ENCODE measurements around the gene C2CD4C. TPM values are rescaled to one million over a fixed set of nuclear protein-coding genes. Genes with fewer than 3 reads are reported as not detected.

C2CD4C gene
- total and polyA plus RNA-seq, 2 experiments from 2014 or later, result 2.1 to 12.5 TPM

DNA sequence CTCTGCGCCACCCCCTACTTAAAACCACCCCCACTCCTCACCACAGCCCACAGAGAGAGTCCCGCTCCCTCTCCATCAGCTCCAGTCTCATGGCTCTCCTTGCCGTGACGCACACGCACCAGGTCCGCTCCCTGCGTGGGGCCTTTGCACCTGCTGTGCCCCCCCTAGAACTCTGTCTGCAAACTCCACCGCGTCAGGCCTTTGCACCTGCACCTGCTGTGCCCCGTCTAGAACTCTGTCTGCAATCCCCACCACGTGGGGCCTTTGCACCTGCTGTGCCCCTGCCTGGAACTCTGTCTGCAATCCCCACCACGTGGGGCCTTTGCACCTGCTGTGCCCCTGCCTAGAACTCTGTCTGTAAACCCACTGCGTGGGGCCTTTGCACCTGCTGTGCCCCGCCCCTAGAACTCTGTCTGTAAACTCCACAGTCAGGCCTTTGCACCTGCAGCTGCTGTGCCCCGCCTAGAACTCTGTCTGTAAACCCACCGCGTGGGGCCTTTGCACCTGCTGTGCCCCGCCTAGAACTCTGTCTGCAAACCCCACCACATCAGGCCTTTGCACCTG is 47.7 kb upstream of the C2CD4C start (continued):
- TF ChIP-seq, protein P1, sequence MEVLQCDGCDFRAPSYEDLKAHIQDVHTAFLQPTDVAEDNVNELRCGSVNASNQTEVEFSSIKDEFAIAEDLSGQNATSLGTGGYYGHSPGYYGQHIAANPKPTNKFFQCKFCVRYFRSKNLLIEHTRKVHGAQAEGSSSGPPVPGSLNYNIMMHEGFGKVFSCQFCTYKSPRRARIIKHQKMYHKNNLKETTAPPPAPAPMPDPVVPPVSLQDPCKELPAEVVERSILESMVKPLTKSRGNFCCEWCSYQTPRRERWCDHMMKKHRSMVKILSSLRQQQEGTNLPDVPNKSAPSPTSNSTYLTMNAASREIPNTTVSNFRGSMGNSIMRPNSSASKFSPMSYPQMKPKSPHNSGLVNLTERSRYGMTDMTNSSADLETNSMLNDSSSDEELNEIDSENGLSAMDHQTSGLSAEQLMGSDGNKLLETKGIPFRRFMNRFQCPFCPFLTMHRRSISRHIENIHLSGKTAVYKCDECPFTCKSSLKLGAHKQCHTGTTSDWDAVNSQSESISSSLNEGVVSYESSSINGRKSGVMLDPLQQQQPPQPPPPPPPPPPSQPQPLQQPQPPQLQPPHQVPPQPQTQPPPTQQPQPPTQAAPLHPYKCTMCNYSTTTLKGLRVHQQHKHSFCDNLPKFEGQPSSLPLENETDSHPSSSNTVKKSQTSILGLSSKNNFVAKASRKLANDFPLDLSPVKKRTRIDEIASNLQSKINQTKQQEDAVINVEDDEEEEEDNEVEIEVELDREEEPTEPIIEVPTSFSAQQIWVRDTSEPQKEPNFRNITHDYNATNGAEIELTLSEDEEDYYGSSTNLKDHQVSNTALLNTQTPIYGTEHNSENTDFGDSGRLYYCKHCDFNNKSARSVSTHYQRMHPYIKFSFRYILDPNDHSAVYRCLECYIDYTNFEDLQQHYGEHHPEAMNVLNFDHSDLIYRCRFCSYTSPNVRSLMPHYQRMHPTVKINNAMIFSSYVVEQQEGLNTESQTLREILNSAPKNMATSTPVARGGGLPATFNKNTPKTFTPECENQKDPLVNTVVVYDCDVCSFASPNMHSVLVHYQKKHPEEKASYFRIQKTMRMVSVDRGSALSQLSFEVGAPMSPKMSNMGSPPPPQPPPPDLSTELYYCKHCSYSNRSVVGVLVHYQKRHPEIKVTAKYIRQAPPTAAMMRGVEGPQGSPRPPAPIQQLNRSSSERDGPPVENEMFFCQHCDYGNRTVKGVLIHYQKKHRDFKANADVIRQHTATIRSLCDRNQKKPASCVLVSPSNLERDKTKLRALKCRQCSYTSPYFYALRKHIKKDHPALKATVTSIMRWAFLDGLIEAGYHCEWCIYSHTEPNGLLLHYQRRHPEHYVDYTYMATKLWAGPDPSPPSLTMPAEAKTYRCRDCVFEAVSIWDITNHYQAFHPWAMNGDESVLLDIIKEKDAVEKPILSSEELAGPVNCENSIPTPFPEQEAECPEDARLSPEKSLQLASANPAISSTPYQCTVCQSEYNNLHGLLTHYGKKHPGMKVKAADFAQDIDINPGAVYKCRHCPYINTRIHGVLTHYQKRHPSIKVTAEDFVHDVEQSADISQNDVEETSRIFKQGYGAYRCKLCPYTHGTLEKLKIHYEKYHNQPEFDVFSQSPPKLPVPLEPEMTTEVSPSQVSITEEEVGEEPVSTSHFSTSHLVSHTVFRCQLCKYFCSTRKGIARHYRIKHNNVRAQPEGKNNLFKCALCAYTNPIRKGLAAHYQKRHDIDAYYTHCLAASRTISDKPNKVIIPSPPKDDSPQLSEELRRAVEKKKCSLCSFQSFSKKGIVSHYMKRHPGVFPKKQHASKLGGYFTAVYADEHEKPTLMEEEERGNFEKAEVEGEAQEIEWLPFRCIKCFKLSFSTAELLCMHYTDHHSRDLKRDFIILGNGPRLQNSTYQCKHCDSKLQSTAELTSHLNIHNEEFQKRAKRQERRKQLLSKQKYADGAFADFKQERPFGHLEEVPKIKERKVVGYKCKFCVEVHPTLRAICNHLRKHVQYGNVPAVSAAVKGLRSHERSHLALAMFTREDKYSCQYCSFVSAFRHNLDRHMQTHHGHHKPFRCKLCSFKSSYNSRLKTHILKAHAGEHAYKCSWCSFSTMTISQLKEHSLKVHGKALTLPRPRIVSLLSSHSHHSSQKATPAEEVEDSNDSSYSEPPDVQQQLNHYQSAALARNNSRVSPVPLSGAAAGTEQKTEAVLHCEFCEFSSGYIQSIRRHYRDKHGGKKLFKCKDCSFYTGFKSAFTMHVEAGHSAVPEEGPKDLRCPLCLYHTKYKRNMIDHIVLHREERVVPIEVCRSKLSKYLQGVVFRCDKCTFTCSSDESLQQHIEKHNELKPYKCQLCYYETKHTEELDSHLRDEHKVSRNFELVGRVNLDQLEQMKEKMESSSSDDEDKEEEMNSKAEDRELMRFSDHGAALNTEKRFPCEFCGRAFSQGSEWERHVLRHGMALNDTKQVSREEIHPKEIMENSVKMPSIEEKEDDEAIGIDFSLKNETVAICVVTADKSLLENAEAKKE (CRISPR knock-in tag; IDR thresholded peaks at IDR 0.05), result no peak

DNA sequence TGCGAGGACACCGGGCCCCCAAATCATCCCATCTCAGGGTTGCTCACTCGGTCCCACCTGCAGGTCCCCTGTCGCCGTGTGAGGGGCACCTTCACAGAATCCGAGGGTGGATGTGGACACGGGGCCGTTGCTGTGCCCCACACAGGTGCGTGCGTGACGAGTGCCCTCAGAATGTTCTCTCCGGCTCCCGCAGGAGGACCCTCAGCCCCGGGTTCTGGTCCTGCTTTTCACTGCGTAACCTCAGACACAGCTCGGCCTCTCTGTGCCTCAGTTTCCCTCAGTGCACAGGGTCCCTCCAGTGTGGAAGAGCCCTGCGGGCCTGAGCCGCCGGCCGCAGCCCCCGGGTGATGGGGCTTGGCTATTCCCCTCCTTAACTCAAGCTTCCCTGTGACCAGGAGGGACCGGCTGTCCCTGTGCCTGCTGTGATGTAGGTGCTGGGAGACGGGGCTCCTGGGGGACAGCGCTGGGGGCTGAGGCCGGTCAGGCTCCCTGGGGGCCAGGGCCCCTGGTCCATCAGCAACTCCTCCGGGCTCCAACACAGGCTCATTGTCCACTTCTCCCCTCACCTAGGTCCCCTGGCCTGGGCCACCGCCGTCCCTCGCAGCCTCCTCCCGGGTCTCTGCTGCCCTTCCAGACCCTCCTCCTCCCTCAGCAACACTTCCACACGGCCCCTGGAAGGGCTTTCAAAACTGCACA is 47.1 kb upstream of the C2CD4C start:
- Mint-ChIP-seq H3K9me3 (peaks cover 26% of the 10 kb centered on the region), H3K4me1 (peaks cover 7% of the 10 kb centered on the region; the same call in 2 of the 3 replicates), H3K36me3 (ENCODE audit: low read depth) (peaks cover 2% of the 10 kb centered on the region; the same call in 1 of the 3 replicates), H3K27ac (no peak overlapping the region), H3K27me3 (ENCODE audit: insufficient read depth, low read depth, poor library complexity) (peaks cover 12% of the 10 kb centered on the region), H3K4me3 (no peak overlapping the region)
- DNase-seq (ENCODE audit: low spot score) (no peak), ATAC-seq (no peak)
- TF ChIP-seq JUNB (IDR thresholded peaks at IDR 0.05; ENCODE audit: unreplicated experiment) (no peak), STAT1 (IDR thresholded peaks at IDR 0.05; ENCODE audit: unreplicated experiment) (no peak), ZNF331 (CRISPR knock-in tag; IDR thresholded peaks at IDR 0.05; ENCODE audit: low read depth) (no peak), EZH2phosphoT487 (IDR thresholded peaks at IDR 0.05; ENCODE audit: unreplicated experiment) (no peak), POLR2AphosphoS5 (IDR thresholded peaks at IDR 0.05; ENCODE audit: low read depth) (no peak)
- no peaks in the 10 kb centered on the region for H3K79me2 ChIP-seq (replicated peaks; ENCODE audit: insufficient read depth)
- no peaks in the 10 kb centered on the region for H3K9me2 ChIP-seq (ENCODE audit: insufficient read depth)
- H3K27me3 ChIP-seq (ENCODE audit: insufficient read depth), result peaks cover 15% of the 10 kb centered on the region
- no peak overlapping the region for H3K27ac ChIP-seq (ENCODE audit: low read depth)
- no peaks in the 10 kb centered on the region for H4K20me1 ChIP-seq (replicated peaks; ENCODE audit: insufficient read depth)
- no peaks in the 10 kb centered on the region for H3K36me3 ChIP-seq (ENCODE audit: insufficient read depth)
- 0 out of 2 replicates have a peak, but pooled peaks cover 1% of the 10 kb centered on the region for H3F3A ChIP-seq (replicated peaks; ENCODE audit: low read depth)
- H2AFZ ChIP-seq, result no peak overlapping the region
- no peak overlapping the region for H3K4me3 ChIP-seq
- no peak overlapping the region for H3K4me2 ChIP-seq
- no peaks in the 10 kb centered on the region; the same call in 1 of the 2 replicates for H3K4me1 ChIP-seq (ENCODE audit: insufficient read depth)
